ENCODE data around the gene RPLP2. TPM values are rescaled to one million over a fixed set of nuclear protein-coding genes. Genes with fewer than 3 reads are reported as not detected.

RPLP2 gene
- total RNA-seq, 1 experiment from 2014 or later = 2,142 TPM

DNA sequence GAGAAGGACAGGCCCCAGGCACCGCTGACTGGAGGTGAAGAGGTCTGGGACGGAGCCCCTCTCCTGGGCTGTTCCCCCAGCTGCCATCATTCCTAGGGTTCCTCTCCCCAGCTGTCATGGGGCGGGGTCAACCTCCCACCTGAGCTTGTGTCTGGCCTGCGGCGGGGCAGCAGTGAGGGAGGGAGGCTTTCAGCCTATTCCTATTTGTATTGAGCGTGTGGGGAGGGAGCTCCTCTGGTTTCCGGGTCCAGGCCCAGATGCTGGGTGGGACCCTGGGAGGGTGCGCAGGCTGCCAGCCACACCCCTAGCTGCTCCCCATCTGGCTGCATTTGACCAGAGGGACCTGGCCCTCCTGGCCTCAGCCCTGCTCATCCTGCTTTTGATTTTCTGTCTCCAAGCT lies 46.6 kb downstream of the RPLP2 start:
- ChIA-PET POLR2A (interaction anchor here (0.6 to 1.4 kb wide), 3 partner anchors 9 to 394 kb away, joined by 3 to 4 read pairs (median 3); no protein-coding TSS in a partner anchor), CTCF (interaction anchor here (1.3 kb wide), 1 partner anchor 8 kb away, joined by 4 read pairs; no protein-coding TSS in a partner anchor)
- H3K4me1 Mint-ChIP-seq (ENCODE audit: insufficient read depth, unreplicated experiment) = no peaks in the 10 kb centered on the region
- no peaks in the 10 kb centered on the region for H3K9me3 Mint-ChIP-seq (ENCODE audit: unreplicated experiment)
- DNase-seq (ENCODE audit: unreplicated experiment) = no peak
- H3K36me3 Mint-ChIP-seq (ENCODE audit: insufficient read depth, unreplicated experiment) = peaks cover 14% of the 10 kb centered on the region
- no peak overlapping the region for H3K27ac Mint-ChIP-seq (ENCODE audit: low read depth, unreplicated experiment)
- no TSS peak for BruUV-seq (replicated peaks)
- H3K4me3 Mint-ChIP-seq (ENCODE audit: unreplicated experiment) = no peak overlapping the region
- TF ChIP-seq CTCF (IDR thresholded peaks at IDR 0.05; ENCODE audit: unreplicated experiment) = no peak
- no peaks in the 10 kb centered on the region for H3K27me3 Mint-ChIP-seq (ENCODE audit: insufficient read depth, unreplicated experiment)
- intact Hi-C loops (cut with micrococcal nuclease) = no loop called here

GRCh38 chr11:858053-858761 lies 48.4 kb downstream of the RPLP2 start:
- ChIA-PET POLR2A (interaction anchor here (0.6 kb wide), 1 partner anchor 18 kb away, joined by 3 read pairs; no protein-coding TSS in a partner anchor), CTCF (interaction anchor here (0.5 to 1.4 kb wide), 3 partner anchors 11 to 195 kb away, joined by 3 to 4 read pairs (median 3); no protein-coding TSS in a partner anchor)
- no peak overlapping the region for H3K4me3 Mint-ChIP-seq (ENCODE audit: unreplicated experiment)
- no peaks in the 10 kb centered on the region for H3K4me1 Mint-ChIP-seq (ENCODE audit: insufficient read depth, unreplicated experiment)
- no peak overlapping the region for H3K27ac Mint-ChIP-seq (ENCODE audit: low read depth, unreplicated experiment)
- H3K27me3 Mint-ChIP-seq (ENCODE audit: insufficient read depth, unreplicated experiment) = no peaks in the 10 kb centered on the region
- no peaks in the 10 kb centered on the region for H3K9me3 Mint-ChIP-seq (ENCODE audit: unreplicated experiment)
- no peak for TF ChIP-seq CTCF (IDR thresholded peaks at IDR 0.05; ENCODE audit: unreplicated experiment)
- H3K36me3 Mint-ChIP-seq (ENCODE audit: insufficient read depth, unreplicated experiment) = peaks cover 24% of the 10 kb centered on the region
- intact Hi-C loops (cut with micrococcal nuclease) = no loop called here
- BruUV-seq (replicated peaks) = no TSS peak
- DNase-seq (ENCODE audit: unreplicated experiment) = no peak

DNA sequence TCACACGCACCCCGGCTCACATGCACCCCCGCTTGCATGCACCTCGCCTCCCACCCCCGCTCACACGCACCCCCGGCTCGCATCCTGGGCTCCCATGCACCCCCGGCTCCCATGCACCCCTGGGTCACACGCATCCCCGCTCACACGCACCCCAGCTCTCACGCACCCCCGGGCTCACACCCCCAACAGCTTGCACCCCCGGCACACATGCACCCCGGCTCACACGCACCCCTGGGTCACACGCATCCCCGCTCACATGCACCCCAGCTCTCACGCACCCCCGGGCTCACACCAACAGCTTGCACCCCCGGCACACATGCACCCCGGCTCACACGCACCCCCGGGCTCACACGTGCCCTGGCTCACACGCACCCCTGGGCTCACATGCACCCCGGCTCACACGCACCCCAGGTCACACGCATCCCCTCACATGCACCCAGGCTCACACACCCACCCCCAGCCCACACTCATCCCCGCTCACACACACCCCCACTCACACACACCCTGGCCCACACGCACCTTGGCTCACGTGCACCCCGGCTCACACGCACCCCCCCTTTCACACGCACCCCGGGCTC lies 49.1 kb downstream of the RPLP2 start:
- H3K4me1 Mint-ChIP-seq (ENCODE audit: insufficient read depth, unreplicated experiment) = no peaks in the 10 kb centered on the region
- peaks cover 27% of the 10 kb centered on the region for H3K36me3 Mint-ChIP-seq (ENCODE audit: insufficient read depth, unreplicated experiment)
- ChIA-PET CTCF (interaction anchor here (0.5 to 1.4 kb wide), 3 partner anchors 11 to 194 kb away, joined by 3 to 4 read pairs (median 3); no protein-coding TSS in a partner anchor), POLR2A (interaction anchor here (0.6 to 1.4 kb wide), 2 partner anchors 12 to 17 kb away, joined by 3 to 4 read pairs; no protein-coding TSS in a partner anchor)
- H3K4me3 Mint-ChIP-seq (ENCODE audit: unreplicated experiment) = no peak overlapping the region
- no peaks in the 10 kb centered on the region for H3K9me3 Mint-ChIP-seq (ENCODE audit: unreplicated experiment)
- intact Hi-C loops (cut with micrococcal nuclease) = no loop called here
- no peaks in the 10 kb centered on the region for H3K27me3 Mint-ChIP-seq (ENCODE audit: insufficient read depth, unreplicated experiment)
- no peak overlapping the region for H3K27ac Mint-ChIP-seq (ENCODE audit: low read depth, unreplicated experiment)
- BruUV-seq (replicated peaks) = no TSS peak
- TF ChIP-seq CTCF (IDR thresholded peaks at IDR 0.05; ENCODE audit: unreplicated experiment) = no peak
- DNase-seq (ENCODE audit: unreplicated experiment) = no peak

DNA sequence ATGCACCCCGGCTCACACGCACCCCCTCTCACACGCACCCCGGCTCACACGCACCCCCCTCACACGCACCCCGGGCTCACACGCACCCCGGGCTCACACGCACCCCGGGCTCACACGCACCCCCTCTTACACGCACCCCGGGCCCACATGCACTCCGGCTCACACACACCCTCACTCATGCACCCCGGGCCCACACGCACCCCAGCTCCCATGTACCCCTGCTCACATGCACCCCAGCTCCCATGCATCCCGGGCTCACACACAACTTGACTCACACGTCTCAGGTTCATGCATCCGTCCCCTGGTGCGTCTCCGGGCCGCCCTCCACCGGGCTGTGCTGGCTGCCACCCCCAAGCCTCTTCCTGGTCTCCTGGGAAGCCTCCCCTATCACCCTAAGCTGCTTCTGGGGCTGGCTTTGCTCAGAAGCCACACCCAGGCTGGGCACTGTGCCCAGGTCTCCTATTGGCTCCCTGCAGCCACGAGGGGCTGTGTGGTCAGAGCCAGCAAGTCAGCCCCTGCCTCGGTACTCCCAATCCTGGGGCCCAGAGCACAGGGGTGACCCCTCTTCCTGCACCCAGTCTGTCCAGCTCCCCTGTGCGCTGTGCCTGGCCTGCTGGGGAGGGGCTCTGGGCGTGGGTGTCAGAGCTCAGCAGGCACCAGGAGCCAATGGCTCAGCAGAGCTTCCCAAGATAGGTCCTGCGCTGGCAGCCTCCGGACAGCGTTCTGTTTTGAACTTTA lies 49.8 kb downstream of the RPLP2 start:
- intact Hi-C loops (cut with micrococcal nuclease) = no loop called here
- no peak for TF ChIP-seq CTCF (IDR thresholded peaks at IDR 0.05; ENCODE audit: unreplicated experiment)
- Mint-ChIP-seq H3K36me3 (ENCODE audit: insufficient read depth, unreplicated experiment) (peaks cover 31% of the 10 kb centered on the region), H3K4me3 (ENCODE audit: unreplicated experiment) (no peak overlapping the region), H3K4me1 (ENCODE audit: insufficient read depth, unreplicated experiment) (no peaks in the 10 kb centered on the region), H3K27ac (ENCODE audit: low read depth, unreplicated experiment) (no peak overlapping the region), H3K27me3 (ENCODE audit: insufficient read depth, unreplicated experiment) (no peaks in the 10 kb centered on the region), H3K9me3 (ENCODE audit: unreplicated experiment) (no peaks in the 10 kb centered on the region)
- ChIA-PET POLR2A (interaction anchor here (1.4 kb wide), 1 partner anchor 13 kb away, joined by 4 read pairs; no protein-coding TSS in a partner anchor), CTCF (interaction anchor here (1.4 kb wide), 1 partner anchor 12 kb away, joined by 3 read pairs; no protein-coding TSS in a partner anchor)
- BruUV-seq (replicated peaks) = no TSS peak
- peak; percentile 64 for DNase-seq (ENCODE audit: unreplicated experiment)
